HK-2 (cell line): ENCODE results near the gene OXSR1.
A peak's percentile ranks its signal among the peaks of the same experiment; 100 is the strongest.
"Not testable (repeated sequence)": the region's sequence is repeated elsewhere in the genome, so short reads cannot be mapped to it uniquely, and the experiment has no call there.

Experiments used
- DNase-seq: peaks from one replicate; pipeline ENCODE4 v3.0.0-alpha.2; 2018; ENCODE audit not compliant: unreplicated experiment

OXSR1 gene

DNA sequence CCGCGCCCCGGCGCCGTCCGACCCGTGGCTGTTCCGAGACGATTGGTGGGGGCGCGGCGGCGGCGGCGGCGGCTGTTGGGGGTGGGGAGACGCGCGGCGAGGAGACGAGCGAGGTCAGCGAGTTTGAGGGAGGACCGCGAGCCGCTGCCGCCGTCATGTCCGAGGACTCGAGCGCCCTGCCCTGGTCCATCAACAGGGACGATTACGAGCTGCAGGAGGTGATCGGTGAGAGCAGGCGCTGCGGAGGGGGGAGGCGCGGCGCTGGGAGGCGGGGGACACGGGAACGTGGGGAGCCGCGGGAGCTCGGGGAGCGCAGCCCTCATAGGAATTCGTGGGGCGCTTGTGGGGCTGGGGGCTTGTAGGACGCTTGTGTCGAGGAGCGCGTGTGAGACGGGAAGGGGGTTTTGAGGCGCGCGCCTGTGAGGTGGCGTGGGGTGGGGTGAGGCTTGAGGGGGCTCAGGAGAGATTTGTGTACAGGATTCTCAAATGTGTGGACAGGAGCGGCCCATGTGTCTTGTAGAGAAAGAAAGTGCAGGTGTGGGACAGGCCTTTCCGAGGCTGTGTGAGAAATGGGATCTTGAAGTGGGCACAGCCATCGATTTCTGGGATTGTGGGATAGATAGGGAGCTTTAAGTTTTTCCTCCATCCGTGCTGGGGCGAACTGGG is 518 bp downstream of the OXSR1 start:
- DNase-seq = peak; percentile 14

DNA sequence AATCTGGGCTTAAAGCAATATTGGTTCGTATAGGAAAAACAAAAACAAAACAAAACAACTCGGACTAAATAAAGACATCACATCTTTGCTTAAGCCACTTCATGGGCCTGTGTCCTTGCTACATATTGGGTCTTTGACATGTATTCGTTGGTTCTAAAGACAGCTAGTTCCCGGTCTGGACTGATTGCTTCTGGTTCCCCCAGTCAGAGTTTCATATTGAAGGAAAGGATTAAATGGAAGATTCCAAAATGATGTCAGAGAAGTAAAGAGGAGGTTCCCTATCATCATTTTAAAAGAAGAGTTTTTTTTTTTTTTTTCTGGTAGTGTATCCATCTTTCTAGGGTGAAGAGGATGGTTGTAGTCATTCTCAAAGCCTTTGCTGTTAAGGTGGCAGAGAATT is 2.3 kb downstream of the OXSR1 start:
- DNase-seq = no peak

DNA sequence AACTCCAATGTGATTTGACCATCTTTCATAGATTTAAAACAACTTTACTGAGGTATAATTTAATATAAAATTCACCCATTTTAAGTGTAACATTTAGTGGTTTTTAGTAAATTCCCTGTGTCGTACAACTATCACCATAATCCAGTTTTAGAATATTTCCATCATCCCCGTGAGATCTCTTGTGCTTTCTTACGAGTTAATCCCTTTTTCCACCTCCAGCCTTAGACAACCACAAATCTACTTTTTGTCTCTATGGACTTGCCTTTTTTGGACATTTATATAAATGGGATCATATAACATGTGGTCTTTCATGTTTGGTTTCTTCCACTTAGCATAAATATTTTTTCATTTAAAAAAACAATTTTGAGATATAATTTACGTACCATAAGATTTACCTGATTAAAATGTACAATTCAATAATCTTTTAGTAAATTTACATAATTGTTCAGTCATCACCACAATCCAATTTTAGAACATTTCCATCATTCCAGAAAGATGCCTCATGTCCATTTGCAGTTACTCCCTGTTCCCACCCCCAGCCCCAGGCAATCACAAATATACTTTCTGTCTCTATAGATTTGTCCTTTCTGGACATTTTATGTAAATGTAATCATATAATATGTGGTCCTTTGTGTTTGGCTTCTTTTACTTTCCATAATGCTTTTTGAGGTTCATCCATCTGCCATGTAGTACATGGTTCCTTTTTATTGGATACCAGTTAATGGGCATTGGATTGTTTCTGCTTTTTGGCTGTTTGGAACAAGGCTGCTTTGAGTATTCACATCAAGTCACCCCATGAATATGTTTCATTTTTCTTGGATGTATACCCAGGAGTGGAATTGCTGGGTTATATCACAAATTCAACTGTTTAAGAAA is 3.1 kb downstream of the OXSR1 start:
- DNase-seq = no peak

DNA sequence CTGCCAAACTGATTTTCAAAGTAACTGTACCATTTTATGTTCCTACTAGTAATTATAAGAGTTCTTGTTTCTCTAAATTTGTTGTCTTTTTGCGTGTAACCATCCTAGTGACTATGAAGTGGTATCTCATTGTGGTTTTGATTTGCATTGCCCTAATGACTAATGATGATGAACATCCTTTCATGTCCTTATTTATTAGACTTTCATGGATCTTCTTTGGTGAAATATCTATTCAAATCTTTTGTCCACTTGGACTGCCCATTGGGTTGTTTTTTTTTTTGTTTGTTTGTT is 3.6 kb downstream of the OXSR1 start:
- DNase-seq = no peak

DNA sequence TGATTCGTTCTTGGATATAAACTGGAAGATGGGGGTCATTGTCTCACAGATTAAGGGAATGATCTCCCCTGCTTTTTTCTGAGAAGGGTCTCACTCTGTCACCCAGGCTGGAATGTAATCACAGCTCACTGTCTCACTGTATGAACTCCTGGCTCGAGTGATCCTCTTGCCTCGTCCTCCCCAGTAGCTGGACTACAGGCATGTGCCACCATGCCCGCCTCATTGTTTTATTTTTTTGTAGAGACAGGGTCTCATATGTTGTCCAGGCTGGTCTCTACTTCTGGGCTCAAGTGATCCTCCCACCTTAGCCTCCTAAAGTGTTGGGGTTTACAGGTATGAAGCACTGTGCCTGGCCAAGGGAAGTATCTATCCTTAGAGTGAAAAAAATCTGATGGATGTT is 5.4 kb downstream of the OXSR1 start:
- no peak for DNase-seq

DNA sequence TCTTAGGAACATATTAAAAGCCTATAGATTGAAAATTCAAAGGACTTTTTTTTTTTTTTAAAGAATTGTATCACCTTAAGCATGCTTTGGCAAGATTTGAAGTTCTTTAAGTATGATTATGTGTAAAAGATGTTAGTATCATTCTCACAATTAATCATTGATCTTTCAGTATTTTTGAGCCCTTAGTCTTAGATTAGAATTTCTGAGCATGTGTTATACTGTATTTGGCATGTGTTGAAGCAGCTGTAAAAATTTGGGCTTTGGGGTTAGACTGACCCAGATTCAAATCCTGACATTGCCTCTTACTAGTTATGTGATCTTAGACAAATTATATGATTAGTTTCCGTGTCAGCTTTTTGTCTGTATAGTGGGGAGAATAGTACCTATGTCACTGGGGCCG is 6.3 kb downstream of the OXSR1 start:
- DNase-seq = no peak

DNA sequence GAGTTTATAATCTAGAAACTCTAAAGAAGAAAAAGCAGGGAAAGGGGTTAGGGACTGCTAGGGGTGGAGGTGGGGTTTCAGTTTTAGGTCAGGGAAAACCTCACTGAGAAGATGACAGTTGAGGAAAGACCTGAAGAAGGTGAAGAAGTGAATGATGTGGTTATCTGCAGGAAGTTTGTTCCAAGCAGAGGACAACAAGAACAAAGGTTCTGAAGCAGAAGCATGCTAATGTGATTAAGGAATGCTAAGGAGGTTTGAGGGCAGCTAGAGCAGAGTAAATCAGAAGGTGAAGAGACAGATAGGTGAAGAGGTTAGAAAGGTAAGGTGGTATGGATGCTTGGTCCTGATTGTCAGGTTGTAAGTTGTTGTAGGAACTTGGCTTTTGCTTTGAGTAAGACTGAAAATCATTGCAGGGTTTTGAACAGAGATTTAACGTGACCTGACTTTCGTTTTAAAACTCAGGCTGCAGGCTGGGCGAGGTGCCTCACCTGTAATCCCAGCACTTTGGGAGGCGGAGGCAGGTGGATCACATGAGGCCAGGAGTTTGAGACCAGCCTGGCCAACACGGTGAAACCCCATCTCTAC is 8.6 kb downstream of the OXSR1 start:
- no peak for DNase-seq

DNA sequence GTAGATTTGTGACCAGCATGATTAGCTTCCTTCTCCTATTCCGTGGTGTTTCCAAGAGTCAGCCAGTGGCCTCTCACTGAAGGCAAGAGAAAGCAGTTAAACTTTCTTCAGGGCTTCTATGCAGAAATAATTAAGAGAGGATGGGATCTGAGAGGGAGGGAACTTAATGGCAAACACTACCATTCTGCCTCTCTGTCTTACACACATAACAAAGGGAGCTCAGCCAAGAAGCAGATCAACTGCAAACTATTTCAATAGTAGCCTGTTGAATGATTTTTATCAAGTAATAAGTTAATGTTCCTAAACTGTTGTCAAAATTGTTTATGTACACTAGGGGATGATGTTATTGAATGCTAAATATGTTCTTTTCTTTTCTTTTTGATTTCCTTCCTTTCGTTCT is 11.8 kb downstream of the OXSR1 start:
- no peak for DNase-seq

DNA sequence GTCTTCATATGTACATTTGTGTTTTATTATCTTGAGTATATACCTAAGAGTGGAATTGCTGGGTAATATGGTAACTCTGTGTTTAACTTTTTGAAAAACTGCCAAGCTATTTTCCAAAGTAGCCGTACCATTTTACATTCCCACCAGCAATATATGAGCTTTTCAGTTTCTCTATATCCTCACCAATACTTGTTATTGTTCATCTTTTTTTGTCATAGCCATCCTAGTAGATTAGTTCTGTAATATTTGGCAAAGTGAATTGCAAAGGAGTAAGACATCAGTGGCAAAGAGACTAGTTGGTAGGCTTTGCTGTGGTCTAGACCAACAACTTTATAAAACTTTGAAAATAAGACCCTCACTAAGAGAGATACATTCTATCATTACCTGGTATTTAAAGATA is 21.4 kb downstream of the OXSR1 start:
- DNase-seq = no peak

DNA sequence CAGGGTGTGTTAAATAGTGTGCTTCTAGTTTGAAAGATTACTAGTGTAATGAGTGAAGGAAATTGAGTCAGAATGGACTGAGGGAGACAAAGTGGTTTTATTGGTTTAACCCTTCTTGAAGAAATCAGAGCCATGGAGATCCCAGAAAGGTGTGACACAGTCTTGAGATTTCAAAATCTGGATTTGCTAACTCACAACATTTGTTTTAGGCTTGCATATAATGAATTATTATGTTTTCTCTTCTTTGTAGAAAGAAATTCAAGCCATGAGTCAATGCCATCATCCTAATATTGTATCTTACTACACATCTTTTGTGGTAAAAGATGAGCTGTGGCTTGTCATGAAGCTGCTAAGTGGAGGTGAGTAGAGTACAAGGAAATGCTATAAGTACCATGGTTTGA is 25.1 kb downstream of the OXSR1 start:
- no peak for DNase-seq

DNA sequence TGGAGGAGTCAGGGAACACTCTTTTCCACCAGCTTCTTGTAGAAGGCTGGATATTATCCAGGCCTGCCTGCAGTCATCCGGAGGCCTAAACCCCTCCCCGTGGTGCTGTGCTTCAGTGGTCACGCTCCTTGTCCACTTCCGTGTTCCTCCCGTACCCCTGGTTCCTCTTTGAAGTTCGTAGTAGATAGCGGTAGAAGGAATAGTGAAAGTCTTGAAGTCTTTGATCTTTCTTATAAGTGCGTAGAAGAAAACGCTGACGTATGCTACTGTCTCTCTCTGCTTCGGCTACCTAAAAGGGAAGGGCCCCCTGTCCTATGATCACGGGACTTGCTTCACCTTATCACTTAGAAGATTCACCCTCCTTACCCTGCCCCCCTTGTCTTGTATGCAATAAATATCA is 37.6 kb downstream of the OXSR1 start:
- DNase-seq = not testable (repeated sequence)

DNA sequence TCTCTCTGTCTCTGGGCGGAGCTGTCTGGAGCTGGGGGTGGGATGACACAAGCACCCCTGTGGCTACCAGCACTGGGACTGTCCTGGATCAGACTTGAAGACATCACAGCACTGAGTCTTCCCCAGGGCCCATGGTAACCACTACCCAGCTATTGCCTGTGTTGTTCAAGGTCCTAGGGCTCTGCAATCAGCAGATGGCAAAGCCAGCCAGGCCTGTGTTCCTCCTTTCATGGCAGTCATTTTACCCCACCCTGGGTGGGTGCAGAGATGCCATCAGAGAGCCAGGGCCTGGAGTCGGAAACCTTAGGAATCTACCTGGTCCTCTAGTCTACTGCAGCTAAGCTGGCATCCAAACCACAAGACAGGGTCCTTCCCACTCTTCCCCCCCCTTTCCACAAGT is 38.4 kb downstream of the OXSR1 start:
- no peak for DNase-seq

DNA sequence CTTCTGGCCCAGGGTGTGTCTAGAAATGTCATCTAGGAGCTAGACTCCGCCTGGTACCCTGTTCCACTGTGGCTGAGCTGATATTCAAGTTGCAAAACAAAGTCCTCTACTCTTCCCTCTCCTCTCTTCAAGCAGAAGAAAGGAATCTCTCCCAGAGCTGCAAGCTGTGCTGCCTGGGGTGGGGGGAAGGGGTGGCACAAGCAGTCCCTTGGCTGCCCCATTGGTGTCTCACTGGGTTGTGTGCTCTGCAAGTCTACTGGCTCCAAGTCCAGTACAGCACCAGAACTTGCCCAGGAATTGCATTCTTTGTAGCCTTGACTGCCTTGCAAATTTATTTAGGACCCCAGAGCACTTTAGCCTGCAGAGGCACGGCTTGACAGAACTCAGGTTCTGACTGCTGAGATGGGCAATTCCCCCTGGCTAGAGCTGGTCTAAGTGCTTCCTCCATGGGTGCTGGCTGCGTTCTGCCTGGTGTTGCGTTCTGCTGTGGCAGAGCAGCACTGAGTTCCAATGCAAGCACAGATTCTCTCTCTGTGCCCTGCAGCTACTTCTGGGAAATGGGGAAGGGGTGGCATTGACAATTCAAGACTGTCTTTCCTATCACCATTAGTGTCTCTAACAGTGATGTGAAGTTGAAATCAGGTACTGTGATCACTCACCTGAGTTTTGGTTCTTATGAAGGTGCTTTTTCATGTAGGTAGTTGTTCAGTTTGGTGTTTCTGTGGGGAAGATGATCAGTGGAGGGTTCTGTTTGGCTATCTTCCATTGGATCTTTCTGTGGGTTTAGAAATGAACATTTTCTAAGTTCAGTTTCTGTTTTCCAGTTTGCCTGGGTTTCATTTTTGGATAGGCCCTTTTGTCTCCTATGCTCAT is 39.5 kb downstream of the OXSR1 start:
- DNase-seq = no peak

DNA sequence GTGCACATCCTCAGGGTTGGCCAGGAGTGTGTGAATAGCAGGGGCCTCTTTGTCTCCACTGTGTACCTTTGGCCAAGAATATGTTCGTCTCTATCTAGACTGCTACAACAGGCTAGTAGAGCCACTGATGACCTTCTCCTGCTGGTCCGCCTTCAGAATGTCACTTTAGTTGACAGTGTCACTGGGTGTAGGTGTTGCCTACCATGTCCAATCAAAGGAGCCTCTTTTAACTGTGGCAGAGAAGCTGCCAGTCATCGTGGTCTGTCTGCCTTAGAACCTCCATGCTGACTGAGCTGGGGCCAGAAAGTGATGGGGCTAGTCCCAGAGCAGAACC is 40.1 kb downstream of the OXSR1 start:
- no peak for DNase-seq

DNA sequence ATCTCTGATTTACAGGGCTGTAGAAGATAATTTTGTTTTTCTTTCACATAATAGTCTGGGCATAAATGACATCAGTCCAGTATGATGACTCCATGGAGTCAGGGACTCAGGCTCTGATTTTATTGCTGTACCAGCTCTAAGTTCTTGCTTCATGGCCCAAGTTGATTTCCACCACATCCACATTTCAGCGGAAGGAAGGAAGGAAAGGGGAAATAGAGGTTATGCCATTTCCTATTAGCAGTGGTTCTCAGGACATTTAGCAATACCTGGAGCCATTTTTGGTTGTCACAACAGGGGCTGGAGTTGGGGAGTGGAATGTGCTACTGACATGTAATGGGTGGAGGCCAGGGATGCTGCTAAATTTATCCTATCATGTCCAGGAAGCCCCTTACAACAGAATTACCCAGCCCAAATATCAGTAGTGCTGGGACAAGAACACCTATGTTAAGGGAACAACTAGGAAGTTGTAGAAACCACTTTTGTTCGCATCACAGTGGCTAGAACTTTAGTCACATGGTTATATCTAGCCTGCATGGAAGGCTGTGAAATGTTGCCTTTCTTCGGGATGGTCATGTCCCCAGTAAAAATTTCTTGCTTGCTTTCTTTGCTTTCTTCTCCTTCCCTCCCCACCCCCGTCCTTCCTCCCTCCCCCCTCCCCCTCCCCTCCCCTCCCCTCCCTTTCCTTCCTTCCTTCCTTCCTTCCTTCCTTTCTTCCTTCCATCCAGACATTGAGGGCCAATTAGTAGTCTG is 42.1 kb downstream of the OXSR1 start:
- DNase-seq = no peak

DNA sequence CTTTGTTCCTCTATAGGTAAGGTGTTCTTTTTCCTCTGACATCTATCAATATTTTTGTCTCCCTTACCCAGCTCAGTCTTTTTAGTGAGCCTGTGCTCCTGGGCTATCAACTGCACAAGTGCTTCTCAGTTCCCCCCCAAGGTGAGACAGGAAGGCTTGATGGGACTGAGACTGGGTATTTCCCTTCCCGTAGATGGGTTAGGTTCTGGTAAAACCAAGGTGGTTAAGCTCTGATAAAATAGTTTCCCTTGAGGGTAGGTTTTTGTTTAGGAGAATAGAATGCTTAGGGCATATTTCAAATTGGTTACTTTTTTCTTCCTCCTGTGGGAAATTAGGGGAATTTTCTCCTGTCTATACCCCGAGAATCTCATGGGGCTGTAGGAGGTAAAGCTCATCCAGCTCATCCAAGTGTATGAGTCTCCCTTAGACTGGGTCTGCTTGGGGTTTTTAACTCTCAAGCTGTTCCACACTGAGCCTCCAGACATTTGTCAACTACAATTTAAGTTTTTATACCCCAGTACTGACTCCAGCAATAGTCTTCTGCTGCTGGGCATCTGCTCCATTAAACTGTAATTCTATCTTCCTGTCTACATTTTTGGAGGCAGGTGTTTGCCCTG is 44.9 kb downstream of the OXSR1 start:
- DNase-seq = no peak

DNA sequence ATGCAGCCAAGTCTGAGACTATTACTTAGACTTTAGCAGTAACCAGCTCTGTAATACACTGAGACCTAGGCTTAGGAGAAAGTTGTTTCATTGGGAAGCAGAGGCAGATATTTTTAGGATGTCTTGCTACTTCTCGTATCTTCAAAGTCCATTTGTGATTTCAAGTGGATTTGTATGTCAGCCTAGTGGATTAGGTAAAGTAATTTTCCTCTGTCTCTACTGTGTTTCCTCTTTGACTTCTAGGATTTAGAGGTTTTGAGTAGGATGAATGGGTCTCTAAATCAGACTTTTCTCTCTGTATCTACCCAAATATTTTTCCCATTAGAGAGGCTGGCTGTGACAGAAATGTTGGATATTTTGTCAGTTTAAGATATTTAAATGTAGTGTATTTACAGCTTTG is 46.8 kb downstream of the OXSR1 start:
- no peak for DNase-seq

DNA sequence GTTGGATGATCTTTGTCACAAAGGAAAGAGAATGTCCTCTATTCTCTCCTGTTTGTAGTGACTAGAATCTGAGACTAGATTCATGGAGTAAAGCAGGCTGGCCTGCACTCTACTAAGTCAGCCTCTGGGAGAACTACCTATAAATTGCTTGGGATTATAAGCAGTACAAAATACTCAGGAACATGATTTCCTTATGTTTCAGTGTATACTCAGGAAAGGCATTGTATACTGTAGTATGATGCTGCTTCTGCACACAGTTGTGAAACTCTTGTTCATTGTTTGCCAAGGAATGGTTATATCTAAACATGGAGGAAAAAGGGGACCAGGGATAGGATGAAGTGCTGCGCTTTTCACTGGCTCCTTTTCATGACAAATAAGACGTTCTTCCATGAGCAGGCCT is 49.2 kb downstream of the OXSR1 start:
- DNase-seq = no peak

DNA sequence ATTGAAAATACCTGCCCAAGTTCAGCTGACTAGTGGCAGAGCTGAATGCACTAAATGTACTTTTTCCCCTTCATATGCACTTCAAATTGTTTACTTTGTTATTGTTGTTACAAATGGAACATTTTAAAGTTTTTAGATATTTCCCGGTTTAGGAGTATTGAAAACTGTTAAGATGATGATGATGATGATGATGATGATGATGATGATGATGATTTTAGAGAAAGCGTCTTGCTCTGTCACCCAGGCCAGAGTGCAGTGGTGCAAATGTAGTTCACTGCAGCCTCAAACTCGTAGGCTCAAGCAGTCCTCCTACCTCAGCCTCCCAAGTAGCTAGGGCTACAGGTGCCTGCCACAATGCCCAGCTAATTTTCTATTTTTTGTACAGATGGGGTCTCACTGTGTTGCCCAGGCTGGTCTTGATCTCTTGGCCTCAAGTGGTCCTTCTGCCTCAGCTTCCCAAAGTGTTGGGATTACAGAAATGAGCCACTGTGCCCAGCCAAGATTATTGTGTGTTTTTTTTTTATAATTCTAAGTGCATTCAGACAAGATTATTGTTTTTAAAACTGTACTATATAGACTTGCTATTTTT is 54.4 kb downstream of the OXSR1 start:
- DNase-seq = no peak

DNA sequence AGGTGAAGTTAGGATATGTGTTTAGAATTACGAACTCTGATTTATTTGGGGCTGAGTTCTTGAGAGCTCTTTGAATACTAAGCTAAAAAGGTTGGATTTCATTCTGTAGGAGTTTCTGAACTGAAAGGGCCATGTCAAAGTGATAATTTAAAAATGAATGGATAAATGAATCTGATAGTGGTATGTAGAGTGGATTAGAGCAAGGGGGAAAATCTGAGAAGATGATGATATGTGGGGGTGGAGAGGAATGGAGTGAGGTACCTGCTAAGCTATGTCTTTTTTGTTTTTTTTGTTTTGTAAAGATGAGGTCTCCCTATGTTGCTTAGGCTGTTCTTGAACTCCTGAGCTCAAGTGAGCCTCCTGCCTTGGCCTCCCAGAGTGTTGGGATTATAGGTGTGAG is 55.7 kb downstream of the OXSR1 start:
- DNase-seq = no peak

DNA sequence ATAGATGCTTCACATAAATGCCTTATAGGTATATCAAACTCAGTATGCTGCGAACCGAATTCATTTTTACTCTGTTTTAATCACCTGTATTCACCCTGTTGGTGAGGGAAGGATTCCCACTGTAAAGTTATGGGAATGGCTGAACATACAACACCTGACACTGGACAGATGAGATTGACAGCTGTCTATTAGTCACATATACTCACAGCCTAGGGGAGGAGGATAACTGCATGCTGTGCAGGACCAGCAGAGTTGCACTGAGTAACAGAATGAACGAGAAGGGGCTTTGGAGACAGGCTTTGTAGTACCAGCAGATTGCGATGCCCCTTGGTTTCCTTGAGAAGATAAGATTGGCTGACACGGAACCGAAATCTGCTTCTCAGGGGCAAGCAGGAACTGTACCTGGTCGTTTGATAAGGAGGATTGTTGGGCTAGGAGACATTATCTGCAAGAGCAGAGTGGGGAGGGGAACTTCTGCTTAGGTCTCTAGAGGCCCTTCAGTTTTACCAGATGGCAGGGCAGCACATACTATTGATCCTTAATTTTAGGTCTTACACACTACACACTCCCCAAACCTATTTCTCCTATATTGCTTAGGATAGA is 56.8 kb downstream of the OXSR1 start:
- DNase-seq = no peak
